ENCODE data around the gene UBE3D.

DNA sequence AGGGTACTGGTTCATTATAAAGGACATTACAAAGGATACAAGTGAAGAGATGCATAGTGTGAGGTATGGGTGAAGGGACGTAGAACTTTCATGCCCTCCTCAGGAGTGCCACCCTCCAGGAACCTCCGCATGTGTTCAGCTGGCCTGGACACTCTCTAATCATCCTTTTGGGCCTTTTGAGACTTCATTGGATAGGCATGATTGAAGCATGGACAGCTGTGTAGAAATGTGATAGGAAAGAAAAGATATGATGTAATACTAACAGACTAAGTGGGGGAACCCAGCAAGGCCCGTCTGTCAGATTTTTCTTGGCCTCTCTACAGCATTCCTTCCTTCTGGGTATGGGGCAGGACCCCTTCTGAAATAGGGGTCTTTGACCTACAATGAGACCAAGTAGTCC is 32.9 kb upstream of the UBE3D start:
- no peak for TF ChIP-seq CTCF (IDR thresholded peaks at IDR 0.05)
- TF ChIP-seq POLR2A (IDR thresholded peaks at IDR 0.05) = no peak

All from Peyer's patch (tissue), 4 donors.